ENCODE results near the gene SERPINB4. TPM values are rescaled to one million over a fixed set of nuclear protein-coding genes. Genes with fewer than 3 reads are reported as not detected.

The SERPINB4 gene
- total and polyA plus RNA-seq, 2 donors (not counting 1 experiment from before 2014, with no cell fraction given), result not detected

DNA sequence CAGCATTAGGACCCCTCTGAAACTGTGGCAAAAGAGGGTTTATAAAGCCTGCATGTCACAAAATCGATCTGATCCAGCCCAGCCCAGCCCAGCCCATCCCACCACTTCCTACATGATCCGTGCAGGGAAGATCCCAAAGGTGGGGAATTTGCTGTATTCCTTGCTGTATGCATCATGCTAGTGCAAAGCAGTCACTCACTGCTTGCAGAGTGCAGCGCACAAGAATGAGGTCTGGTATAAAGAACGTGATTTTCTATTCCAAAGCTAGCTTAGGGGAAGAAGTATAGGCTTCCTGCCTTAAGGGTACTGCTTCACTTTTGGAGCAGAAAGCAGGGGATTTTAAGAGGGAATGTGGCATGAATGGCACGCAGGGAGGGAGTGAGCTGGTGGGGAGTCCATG is 39.8 kb upstream of the SERPINB4 start:
- ChIA-PET POLR2A (no interaction called here), CTCF (no interaction called here)
- H3K27ac ChIP-seq (ENCODE audit: low read length in 2 of 2), result no peak overlapping the region
- no peak overlapping the region for H3K4me3 ChIP-seq (ENCODE audit: control extremely low read depth in 1 of 5, extremely low read depth in 1 of 5, insufficient read depth in 1 of 5, low read depth in 2 of 5, low read length in 4 of 5)
- intact Hi-C loops (cut with micrococcal nuclease), result no loop called here
- no peaks in the 10 kb centered on the region for H3K36me3 ChIP-seq (replicated peaks in 1 of 2; ENCODE audit: control extremely low read depth in 1 of 2, control insufficient read depth in 1 of 2, extremely low read depth in 1 of 2, insufficient read depth in 2 of 2, low read length in 1 of 2)
- H3K27ac Mint-ChIP-seq, result no peak overlapping the region
- H3K27me3 ChIP-seq (replicated peaks in 1 of 4; ENCODE audit: control extremely low read depth in 1 of 4, control insufficient read depth in 3 of 4, insufficient read depth in 4 of 4, low read length in 3 of 4), result no peaks in the 10 kb centered on the region
- H3K4me1 ChIP-seq (ENCODE audit: control insufficient read depth in 2 of 2, insufficient read depth in 2 of 2, low read length in 2 of 2), result no peaks in the 10 kb centered on the region
- peaks cover 11% of the 10 kb centered on the region for H3K27me3 Mint-ChIP-seq
- H3K4me3 Mint-ChIP-seq, result no peak overlapping the region
- no peaks in the 10 kb centered on the region for H3K9me3 Mint-ChIP-seq (ENCODE audit: insufficient read depth)
- no peaks in the 10 kb centered on the region for H3K4me1 Mint-ChIP-seq
- peaks cover 0 to 9% (median 0%) of the 10 kb centered on the region in 3 donors for H3K9me3 ChIP-seq (ENCODE audit: control extremely low read depth in 1 of 3, control insufficient read depth in 2 of 3, insufficient read depth in 1 of 3, low read length in 2 of 3)
- no peaks in the 10 kb centered on the region for H4K20me1 ChIP-seq (ENCODE audit: control insufficient read depth, insufficient read depth, low read length, poor library complexity, severe bottlenecking)
- no peak for TF ChIP-seq EZH2 (IDR thresholded peaks at IDR 0.05; ENCODE audit: borderline replicate concordance, insufficient read depth, low read depth, low read length, poor library complexity, severe bottlenecking)
- TF ChIP-seq, protein P1, sequence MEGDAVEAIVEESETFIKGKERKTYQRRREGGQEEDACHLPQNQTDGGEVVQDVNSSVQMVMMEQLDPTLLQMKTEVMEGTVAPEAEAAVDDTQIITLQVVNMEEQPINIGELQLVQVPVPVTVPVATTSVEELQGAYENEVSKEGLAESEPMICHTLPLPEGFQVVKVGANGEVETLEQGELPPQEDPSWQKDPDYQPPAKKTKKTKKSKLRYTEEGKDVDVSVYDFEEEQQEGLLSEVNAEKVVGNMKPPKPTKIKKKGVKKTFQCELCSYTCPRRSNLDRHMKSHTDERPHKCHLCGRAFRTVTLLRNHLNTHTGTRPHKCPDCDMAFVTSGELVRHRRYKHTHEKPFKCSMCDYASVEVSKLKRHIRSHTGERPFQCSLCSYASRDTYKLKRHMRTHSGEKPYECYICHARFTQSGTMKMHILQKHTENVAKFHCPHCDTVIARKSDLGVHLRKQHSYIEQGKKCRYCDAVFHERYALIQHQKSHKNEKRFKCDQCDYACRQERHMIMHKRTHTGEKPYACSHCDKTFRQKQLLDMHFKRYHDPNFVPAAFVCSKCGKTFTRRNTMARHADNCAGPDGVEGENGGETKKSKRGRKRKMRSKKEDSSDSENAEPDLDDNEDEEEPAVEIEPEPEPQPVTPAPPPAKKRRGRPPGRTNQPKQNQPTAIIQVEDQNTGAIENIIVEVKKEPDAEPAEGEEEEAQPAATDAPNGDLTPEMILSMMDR (IDR thresholded peaks at IDR 0.05), result no peak
- DNase-seq (no peak), ATAC-seq (ENCODE audit: low read depth) (no peak)
- no peaks in the 10 kb centered on the region for H3K79me2 ChIP-seq (ENCODE audit: control insufficient read depth, insufficient read depth, low read length)
- no peak overlapping the region for H3K9ac ChIP-seq (ENCODE audit: low read length)
- H2AFZ ChIP-seq (ENCODE audit: insufficient read depth, low read depth, low read length, poor library complexity, severe bottlenecking), result no peak overlapping the region
- WGBS (ENCODE audit: insufficient coverage), result 97% methylated on average over 3 of the region's 5 CpGs
- no peak overlapping the region for H3K4me2 ChIP-seq (replicated peaks; ENCODE audit: low read depth, low read length, poor library complexity, severe bottlenecking)

DNA sequence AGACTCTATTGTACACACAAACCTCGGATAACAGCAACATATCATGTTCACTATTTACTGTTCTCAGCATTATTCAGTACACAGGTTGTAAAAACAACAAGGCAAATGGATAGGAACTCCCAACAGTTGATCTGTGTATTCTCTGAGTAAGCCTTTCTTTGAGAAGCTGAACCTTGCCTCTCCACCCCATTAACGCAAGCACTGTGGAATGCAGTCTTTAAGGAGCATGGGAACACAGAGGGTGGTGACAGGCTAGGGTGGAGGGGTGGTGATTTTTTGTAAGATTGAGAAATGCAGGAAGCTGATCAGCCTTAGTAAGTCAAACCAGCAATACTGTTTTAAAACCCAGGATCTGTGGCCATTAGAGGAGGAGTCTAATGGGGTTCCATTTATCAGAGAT is 39.1 kb upstream of the SERPINB4 start:
- no peaks in the 10 kb centered on the region for H3K79me2 ChIP-seq (ENCODE audit: control insufficient read depth, insufficient read depth, low read length)
- ATAC-seq (ENCODE audit: low read depth) (no peak), DNase-seq (no peak)
- H3K9me3 Mint-ChIP-seq (ENCODE audit: insufficient read depth), result no peaks in the 10 kb centered on the region
- no peak overlapping the region for H3K4me3 ChIP-seq (ENCODE audit: control extremely low read depth in 1 of 5, extremely low read depth in 1 of 5, insufficient read depth in 1 of 5, low read depth in 2 of 5, low read length in 4 of 5)
- no peak overlapping the region for H3K27ac ChIP-seq (ENCODE audit: low read length in 2 of 2)
- intact Hi-C loops (cut with micrococcal nuclease), result no loop called here
- H3K4me1 ChIP-seq (ENCODE audit: control insufficient read depth in 2 of 2, insufficient read depth in 2 of 2, low read length in 2 of 2), result no peaks in the 10 kb centered on the region
- no peaks in the 10 kb centered on the region for H3K4me1 Mint-ChIP-seq
- no peak overlapping the region for H3K27ac Mint-ChIP-seq
- CTCF ChIA-PET, result no interaction called here
- H3K9me3 ChIP-seq (ENCODE audit: control extremely low read depth in 1 of 3, control insufficient read depth in 2 of 3, insufficient read depth in 1 of 3, low read length in 2 of 3), result peaks cover 0 to 5% (median 0%) of the 10 kb centered on the region in 3 donors
- no peak overlapping the region for H2AFZ ChIP-seq (ENCODE audit: insufficient read depth, low read depth, low read length, poor library complexity, severe bottlenecking)
- POLR2A ChIA-PET, result no interaction called here
- H3K36me3 ChIP-seq (replicated peaks in 1 of 2; ENCODE audit: control extremely low read depth in 1 of 2, control insufficient read depth in 1 of 2, extremely low read depth in 1 of 2, insufficient read depth in 2 of 2, low read length in 1 of 2), result no peaks in the 10 kb centered on the region
- no peaks in the 10 kb centered on the region for H4K20me1 ChIP-seq (ENCODE audit: control insufficient read depth, insufficient read depth, low read length, poor library complexity, severe bottlenecking)
- no peak overlapping the region for H3K9ac ChIP-seq (ENCODE audit: low read length)
- WGBS (ENCODE audit: insufficient coverage), result 80% methylated on average over 1 of the region's 2 CpGs
- H3K4me3 Mint-ChIP-seq, result no peak overlapping the region
- no peaks in the 10 kb centered on the region for H3K27me3 ChIP-seq (replicated peaks in 1 of 4; ENCODE audit: control extremely low read depth in 1 of 4, control insufficient read depth in 3 of 4, insufficient read depth in 4 of 4, low read length in 3 of 4)
- H3K27me3 Mint-ChIP-seq, result peaks cover 12% of the 10 kb centered on the region
- no peak for TF ChIP-seq EZH2 (IDR thresholded peaks at IDR 0.05; ENCODE audit: borderline replicate concordance, insufficient read depth, low read depth, low read length, poor library complexity, severe bottlenecking)
- TF ChIP-seq, protein P1 (IDR thresholded peaks at IDR 0.05), result no peak
- no peak overlapping the region for H3K4me2 ChIP-seq (replicated peaks; ENCODE audit: low read depth, low read length, poor library complexity, severe bottlenecking)
